ENCODE measurements around the gene FBN1. TPM values are rescaled to one million over a fixed set of nuclear protein-coding genes. Genes with fewer than 3 reads are reported as not detected.
A peak's percentile ranks its signal among the peaks of the same experiment; 100 is the strongest.

FBN1 gene
- total and polyA plus RNA-seq, 2 donors (not counting 3 experiments of a cell fraction or from before 2014, with no cell fraction given) = 107 to 111 TPM

- POLR2A ChIA-PET = no interaction called here
- dilution Hi-C loops (cut with MboI; ENCODE audit: extremely low pct_ligation_motif_present, low sequenced_read_pairs) = no loop called here
Observed at GRCh38 chr15:48514103-48514816, 131.2 kb downstream of the FBN1 start.

GRCh38 chr15:48510976-48511375, 134.5 kb downstream of the FBN1 start:
- no TSS peak for BruUV-seq (replicated peaks)
- ChIA-PET CTCF (interaction anchor here (2.5 kb wide), 1 partner anchor 17 kb away, joined by 7 read pairs; no protein-coding TSS in a partner anchor), POLR2A (no interaction called here)
- intact Hi-C loops (cut with micrococcal nuclease) = no loop called here
- dilution Hi-C loops (cut with MboI; ENCODE audit: extremely low pct_ligation_motif_present, low sequenced_read_pairs) = no loop called here
- Histone ChIP-seq H3K27me3 (ENCODE audit: control insufficient read depth in 2 of 2, insufficient read depth in 2 of 2, low read length in 2 of 2) (no peaks in the 10 kb centered on the region), H3K36me3 (ENCODE audit: control insufficient read depth in 2 of 2, extremely low read depth in 1 of 2, insufficient read depth in 2 of 2, low read length in 2 of 2) (peaks cover 7 to 16% of the 10 kb centered on the region in 2 experiments), H4K20me1 (replicated peaks; ENCODE audit: control insufficient read depth, extremely low read depth, insufficient read depth, low read length) (no peaks in the 10 kb centered on the region), H2AFZ (ENCODE audit: low read depth, low read length) (no peak overlapping the region), H3K4me2 (ENCODE audit: insufficient read depth, low read length) (no peak overlapping the region), H3K79me2 (ENCODE audit: control insufficient read depth, insufficient read depth, low read length) (no peaks in the 10 kb centered on the region), H3K9me3 (replicated peaks; ENCODE audit: control insufficient read depth, insufficient read depth, low read length) (no peaks in the 10 kb centered on the region), H3K27ac (ENCODE audit: insufficient read depth, low read depth, low read length) (no peak overlapping the region), H3K4me1 (ENCODE audit: control insufficient read depth, extremely low read depth, insufficient read depth, low read length) (peaks cover 3% of the 10 kb centered on the region), H3K4me3 (replicated peaks in 1 of 3; ENCODE audit: insufficient read depth in 1 of 3, low read depth in 1 of 3, low read length in 3 of 3) (no peak overlapping the region), H3K9me1 (replicated peaks; ENCODE audit: control insufficient read depth, extremely low read depth, insufficient read depth, low read length) (no peaks in the 10 kb centered on the region), H3K9ac (replicated peaks; ENCODE audit: extremely low read depth, insufficient read depth, low read length) (no peak overlapping the region)
- no peak for DNase-seq (ENCODE audit: low read depth, low spot score)
- TF ChIP-seq MAX (IDR thresholded peaks at IDR 0.05; ENCODE audit: insufficient read depth, insufficient read length) (no peak), POLR2AphosphoS5 (IDR thresholded peaks at IDR 0.05; ENCODE audit: insufficient read depth, low read depth, low read length) (no peak), CTCF (IDR thresholded peaks at IDR 0.05; ENCODE audit: extremely low read depth in 1 of 2, insufficient read depth in 1 of 2, low read depth in 1 of 2, low read length in 2 of 2) (no peak), POLR2A (IDR thresholded peaks at IDR 0.05; ENCODE audit: low read depth, low read length) (no peak), EZH2 (IDR thresholded peaks at IDR 0.05; ENCODE audit: borderline replicate concordance, low read depth, low read length, severe bottlenecking) (no peak), GATA2 (IDR thresholded peaks at IDR 0.05; ENCODE audit: insufficient read depth, insufficient read length, low read depth, low read length) (no peak), MYC (IDR thresholded peaks at IDR 0.05; ENCODE audit: low read depth, low read length) (no peak), JUN (IDR thresholded peaks at IDR 0.05; ENCODE audit: borderline replicate concordance, insufficient read depth, insufficient read length, low read depth) (no peak), FOS (IDR thresholded peaks at IDR 0.05; ENCODE audit: borderline replicate concordance, insufficient read depth, low read length) (no peak)
- peak; percentile 38 for FAIRE-seq

More at GRCh38 chr15:48514103-48514816, 131.2 kb downstream of the FBN1 start:
- BruUV-seq (replicated peaks) = no TSS peak
- no peak overlapping the region for H3K4me2 ChIP-seq (ENCODE audit: insufficient read depth, low read length)
- H2AFZ ChIP-seq (ENCODE audit: low read depth, low read length) = no peak overlapping the region
- no peaks in the 10 kb centered on the region for H3K9me3 ChIP-seq (replicated peaks; ENCODE audit: control insufficient read depth, insufficient read depth, low read length)
- TF ChIP-seq MYC (IDR thresholded peaks at IDR 0.05; ENCODE audit: low read depth, low read length) = no peak
- TF ChIP-seq MAX (IDR thresholded peaks at IDR 0.05; ENCODE audit: insufficient read depth, insufficient read length) = no peak
- no peak for TF ChIP-seq GATA2 (IDR thresholded peaks at IDR 0.05; ENCODE audit: insufficient read depth, insufficient read length, low read depth, low read length)
- TF ChIP-seq POLR2AphosphoS5 (IDR thresholded peaks at IDR 0.05; ENCODE audit: insufficient read depth, low read depth, low read length) = no peak
- DNase-seq (ENCODE audit: low read depth, low spot score) (no peak), FAIRE-seq (no peak)
- intact Hi-C loops (cut with micrococcal nuclease) = no loop called here
- no peak overlapping the region for H3K4me3 ChIP-seq (replicated peaks in 1 of 3; ENCODE audit: insufficient read depth in 1 of 3, low read depth in 1 of 3, low read length in 3 of 3)
- H3K4me1 ChIP-seq (ENCODE audit: control insufficient read depth, extremely low read depth, insufficient read depth, low read length) = peaks cover 3% of the 10 kb centered on the region
- H4K20me1 ChIP-seq (replicated peaks; ENCODE audit: control insufficient read depth, extremely low read depth, insufficient read depth, low read length) = no peaks in the 10 kb centered on the region
- H3K9ac ChIP-seq (replicated peaks; ENCODE audit: extremely low read depth, insufficient read depth, low read length) = no peak overlapping the region
- no peaks in the 10 kb centered on the region for H3K27me3 ChIP-seq (ENCODE audit: control insufficient read depth in 2 of 2, insufficient read depth in 2 of 2, low read length in 2 of 2)
- H3K9me1 ChIP-seq (replicated peaks; ENCODE audit: control insufficient read depth, extremely low read depth, insufficient read depth, low read length) = no peaks in the 10 kb centered on the region
- H3K79me2 ChIP-seq (ENCODE audit: control insufficient read depth, insufficient read depth, low read length) = no peaks in the 10 kb centered on the region
- no peak overlapping the region for H3K27ac ChIP-seq (ENCODE audit: insufficient read depth, low read depth, low read length)
- CTCF ChIA-PET = interaction anchor here (0.8 to 1.4 kb wide), 4 partner anchors 33 to 294 kb away, joined by 3 read pairs; no protein-coding TSS in a partner anchor
- peaks cover 5 to 16% of the 10 kb centered on the region in 2 experiments for H3K36me3 ChIP-seq (ENCODE audit: control insufficient read depth in 2 of 2, extremely low read depth in 1 of 2, insufficient read depth in 2 of 2, low read length in 2 of 2)

All from endothelial cell of umbilical vein (primary cell).